ENCODE results near the gene NDUFS2.

GRCh38 chr1:161220002-161220401 is 17.8 kb downstream of the NDUFS2 start:
- no peak for TF ChIP-seq EZH2 (IDR thresholded peaks at IDR 0.05)
- TF ChIP-seq POLR2AphosphoS5 (IDR thresholded peaks at IDR 0.05; ENCODE audit: borderline replicate concordance, low read depth, low read length) = no peak

Measured in SK-N-MC (cell line).